H9 (cell line): ENCODE data around the gene UBE2D3. TPM values are rescaled to one million over a fixed set of nuclear protein-coding genes. Genes with fewer than 3 reads are reported as not detected.

Experiments
- DNase-seq: peaks from one replicate; pipeline ENCODE4 v3.0.0-alpha.2; 2017
- H2AFZ ChIP-seq: one replicate; pipeline ENCODE4 v1.6.1; 2013; ENCODE audit warnings: mild to moderate bottlenecking, low read length, control low read depth, moderate library complexity
- H2AK5ac ChIP-seq: 2 replicates; pipeline ENCODE4 v1.6.1; 2013; ENCODE audit warnings: low read length, control low read depth, mixed read lengths; ENCODE audit not compliant: insufficient read length
- H2BK120ac ChIP-seq: one replicate; pipeline ENCODE4 v1.6.1; 2013; ENCODE audit warnings: low read depth, mild to moderate bottlenecking, low read length, control low read depth, inconsistent platforms; ENCODE audit not compliant: poor library complexity, severe bottlenecking
- H2BK12ac ChIP-seq: 2 replicates; pipeline ENCODE4 v1.6.1; 2013; ENCODE audit warnings: low read length, control low read depth, mixed read lengths, low read depth; ENCODE audit not compliant: insufficient read length
- H2BK15ac ChIP-seq: 2 replicates; pipeline ENCODE4 v1.6.1; 2013; ENCODE audit warnings: low read depth, low read length, control low read depth
- H2BK20ac ChIP-seq: one replicate; pipeline ENCODE4 v1.6.1; 2013; ENCODE audit warnings: low read depth, mild to moderate bottlenecking, low read length, control low read depth, inconsistent platforms; ENCODE audit not compliant: poor library complexity, severe bottlenecking
- H2BK5ac ChIP-seq: 2 replicates; pipeline ENCODE4 v1.6.1; 2013; ENCODE audit warnings: low read length, control low read depth, mixed read lengths; ENCODE audit not compliant: insufficient read length
- H3K14ac ChIP-seq: 2 replicates; pipeline ENCODE4 v1.6.1; 2013; ENCODE audit warnings: low read length, control low read depth; ENCODE audit not compliant: insufficient read depth
- H3K18ac ChIP-seq: 2 replicates; pipeline ENCODE4 v1.6.1; 2013; ENCODE audit warnings: low read depth, mild to moderate bottlenecking, mixed read lengths, low read length, control low read depth; ENCODE audit not compliant: insufficient read length
- H3K23ac ChIP-seq: 2 replicates; pipeline ENCODE4 v1.6.1; 2013; ENCODE audit warnings: low read length, control low read depth, mixed read lengths, low read depth; ENCODE audit not compliant: insufficient read length
- H3K23me2 ChIP-seq: 2 replicates; pipeline ENCODE4 v1.6.1; 2013; ENCODE audit warnings: low read depth, mild to moderate bottlenecking, mixed read lengths, low read length, control low read depth; ENCODE audit not compliant: insufficient read length, poor library complexity, severe bottlenecking
- H3K27ac ChIP-seq: 2 replicates; pipeline ENCODE4 v1.5.1; 2013; ENCODE audit warnings: low read length, control low read depth, mixed read lengths, low read depth; ENCODE audit not compliant: insufficient read length
- H3K27me3 ChIP-seq: 2 replicates; pipeline ENCODE4 v1.6.1; 2013; ENCODE audit warnings: low read length, control low read depth, inconsistent platforms; ENCODE audit not compliant: insufficient read depth
- H3K4ac ChIP-seq: 2 replicates; pipeline ENCODE4 v1.6.1; 2013; ENCODE audit warnings: low read depth, mild to moderate bottlenecking, control low read depth, inconsistent platforms, low read length, moderate library complexity
- H3K4me1 ChIP-seq: 2 replicates; pipeline ENCODE4 v1.6.1; 2013; ENCODE audit warnings: low read length, control low read depth, inconsistent platforms; ENCODE audit not compliant: insufficient read depth
- H3K4me2 ChIP-seq: 2 replicates; pipeline ENCODE4 v1.6.1; 2013; ENCODE audit warnings: low read length, control low read depth, mixed read lengths; ENCODE audit not compliant: insufficient read length, insufficient read depth
- H3K56ac ChIP-seq: 2 replicates; pipeline ENCODE4 v1.6.1; 2013; ENCODE audit warnings: low read depth, mild to moderate bottlenecking, mixed read lengths, low read length, control low read depth; ENCODE audit not compliant: insufficient read length
- H3K79me1 ChIP-seq: 2 replicates; pipeline ENCODE4 v1.6.1; 2013; ENCODE audit warnings: low read depth, mild to moderate bottlenecking, moderate library complexity, low read length, control low read depth, inconsistent platforms; ENCODE audit not compliant: insufficient read depth, poor library complexity, severe bottlenecking
- H3K79me2 ChIP-seq: 2 replicates; pipeline ENCODE4 v1.6.1; 2013; ENCODE audit warnings: low read length, control low read depth, inconsistent platforms; ENCODE audit not compliant: insufficient read depth
- H3K9ac ChIP-seq: 2 replicates; pipeline ENCODE4 v1.6.1; 2013; ENCODE audit warnings: low read length, control low read depth, mixed read lengths; ENCODE audit not compliant: insufficient read length; ENCODE audit errors: extremely low read depth
- H3K9me3 ChIP-seq: one replicate; pipeline ENCODE4 v1.6.1; 2013; ENCODE audit warnings: low read depth, low read length, inconsistent platforms; ENCODE audit not compliant: control insufficient read depth
- H3T11ph ChIP-seq: one replicate; pipeline ENCODE4 v1.6.1; 2013; ENCODE audit warnings: mild to moderate bottlenecking, low read length, control low read depth, inconsistent platforms
- H4K20me1 ChIP-seq: one replicate; pipeline ENCODE4 v1.6.1; 2013; ENCODE audit not compliant: control insufficient read depth, insufficient read length, insufficient read depth
- H4K5ac ChIP-seq: 2 replicates; pipeline ENCODE4 v1.6.1; 2013; ENCODE audit warnings: low read depth, mild to moderate bottlenecking, mixed read lengths, low read length, control low read depth; ENCODE audit not compliant: insufficient read length
- H4K8ac ChIP-seq: replicated peaks from 2 replicates; pipeline ENCODE4 v1.6.1; 2013; ENCODE audit warnings: low read length, control low read depth, mixed read lengths, low read depth; ENCODE audit not compliant: insufficient read length
- H4K91ac ChIP-seq: 2 replicates; pipeline ENCODE4 v1.6.1; 2013; ENCODE audit warnings: low read depth, mild to moderate bottlenecking, moderate library complexity, mixed read lengths, low read length, control low read depth; ENCODE audit not compliant: insufficient read length
- H3K27ac Mint-ChIP-seq, 3 experiments: 2 replicates in 2 of 3; 3 replicates in 1 of 3; pipeline ENCODE4 v1.8.0; 2020 to 2021; ENCODE audit warnings: mixed read lengths in 3 of 3, mild to moderate bottlenecking in 1 of 3, moderate library complexity in 1 of 3
- H3K27me3 Mint-ChIP-seq: 2 replicates; pipeline ENCODE4 v1.8.0; 2021; ENCODE audit warnings: low read depth, mild to moderate bottlenecking, moderate library complexity, mixed read lengths
- H3K36me3 Mint-ChIP-seq, 3 experiments: 2 replicates in 2 of 3; 3 replicates in 1 of 3; pipeline ENCODE4 v1.8.0; 2020 to 2021; ENCODE audit warnings: low read depth in 3 of 3, mixed read lengths in 3 of 3; ENCODE audit not compliant: insufficient read depth in 1 of 3
- H3K4me1 Mint-ChIP-seq, 2 experiments: 2 replicates each; pipeline ENCODE4 v1.8.0; 2020; ENCODE audit warnings: mixed read lengths in 2 of 2
- H3K4me3 Mint-ChIP-seq, 2 experiments: 2 replicates in 1 of 2; 3 replicates in 1 of 2; pipeline ENCODE4 v1.8.0; 2020 to 2021; ENCODE audit warnings: mild to moderate bottlenecking in 2 of 2, mixed read lengths in 2 of 2, moderate library complexity in 1 of 2
- H3K9me3 Mint-ChIP-seq, 2 experiments: 2 replicates in 1 of 2; 3 replicates in 1 of 2; pipeline ENCODE4 v1.8.0; 2020; ENCODE audit warnings: mild to moderate bottlenecking in 2 of 2, mixed read lengths in 2 of 2, moderate library complexity in 1 of 2
- CTCF ChIP-seq: fragments of 200-600 bp; sonication (generic); conservative IDR thresholded peaks from 3 replicates; pipeline ENCODE4 v1.8.0; 2021; ENCODE audit warnings: antibody characterized with exemption, mild to moderate bottlenecking
- WGBS: extraction: QIAGEN DNeasy Blood & Tissue Kit; methylation state at CpG from one replicate; pipeline ENCODE4 v1.1.7; 2013; ENCODE audit warnings: missing lambda C conversion rate, low lambda C conversion rate, mixed read lengths; ENCODE audit not compliant: insufficient read length; ENCODE audit errors: extremely low coverage; 5-methylcytosine and 5-hydroxymethylcytosine counted together
- total RNA-seq: library from RNA; stranded (reverse); gene quantifications from 2 replicates; pipeline ENCODE4 v1.2.1, GENCODE V29; 2021

The UBE2D3 gene
- total RNA-seq, 1 experiment from 2014 or later, result 378 TPM

DNA sequence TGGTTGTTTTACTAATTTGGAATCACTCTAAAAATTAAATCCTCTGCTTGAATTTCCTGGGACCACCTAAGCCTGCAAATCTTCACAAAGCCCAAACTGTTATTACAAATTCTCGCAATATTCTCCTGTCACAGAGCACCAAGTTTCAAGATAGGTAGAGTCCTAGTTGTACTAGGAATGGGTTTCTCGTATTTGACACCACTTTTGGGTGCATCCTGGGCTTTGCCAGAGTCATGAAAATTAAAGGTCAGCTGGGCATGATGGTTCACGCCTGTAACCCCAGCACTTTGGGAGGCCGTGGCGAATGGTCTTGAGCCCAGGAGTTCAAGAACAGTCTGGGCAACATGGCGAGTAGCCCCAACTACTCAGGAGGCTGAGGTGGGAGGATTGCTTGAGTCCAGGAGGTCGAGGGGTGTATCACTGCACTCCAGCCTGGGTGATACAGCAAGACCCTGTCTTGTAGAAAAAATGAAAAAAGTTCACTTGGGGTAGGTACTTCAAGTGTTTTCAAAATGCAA is 36.0 kb downstream of the UBE2D3 start:
- H2AFZ ChIP-seq, result no peak overlapping the region
- no peak overlapping the region for H3T11ph ChIP-seq
- H3K27me3 Mint-ChIP-seq, result no peaks in the 10 kb centered on the region
- H3K79me2 ChIP-seq, result no peaks in the 10 kb centered on the region
- H2BK120ac ChIP-seq, result no peak overlapping the region
- H3K56ac ChIP-seq, result no peak overlapping the region
- no peak overlapping the region for H3K4me2 ChIP-seq
- H3K14ac ChIP-seq, result no peak overlapping the region
- H3K36me3 Mint-ChIP-seq, result peaks cover 17 to 23% (median 17%) of the 10 kb centered on the region in 3 experiments; a peak in 6 of 7 replicates
- H4K20me1 ChIP-seq, result no peaks in the 10 kb centered on the region
- TF ChIP-seq CTCF, result no peak
- H3K9me3 ChIP-seq, result no peaks in the 10 kb centered on the region
- no peaks in the 10 kb centered on the region for H3K4me1 ChIP-seq
- no peak for DNase-seq
- no peak overlapping the region for H4K8ac ChIP-seq
- no peak overlapping the region for H2BK12ac ChIP-seq
- peak overlapping the region in 1 of 3 experiments; percentile 40; a peak in 1 of 7 replicates for H3K27ac Mint-ChIP-seq
- no peak overlapping the region for H3K4me3 Mint-ChIP-seq
- no peaks in the 10 kb centered on the region for H3K27me3 ChIP-seq
- H3K18ac ChIP-seq, result no peak overlapping the region
- no CpG with 5 or more reads among the region's 7 CpGs for WGBS
- no peak overlapping the region for H3K23ac ChIP-seq
- no peaks in the 10 kb centered on the region; a peak in 1 of 5 replicates for H3K9me3 Mint-ChIP-seq
- H3K4me1 Mint-ChIP-seq, result peaks cover 16 to 18% of the 10 kb centered on the region in 2 experiments
- no peaks in the 10 kb centered on the region for H3K23me2 ChIP-seq
- H3K79me1 ChIP-seq, result no peaks in the 10 kb centered on the region
- no peak overlapping the region for H3K9ac ChIP-seq
- H2BK5ac ChIP-seq, result no peak overlapping the region
- H4K5ac ChIP-seq, result no peak overlapping the region
- H4K91ac ChIP-seq, result no peak overlapping the region
- H2BK20ac ChIP-seq, result no peak overlapping the region
- H2AK5ac ChIP-seq, result no peak overlapping the region
- H3K4ac ChIP-seq, result no peak overlapping the region
- no peak overlapping the region for H3K27ac ChIP-seq
- H2BK15ac ChIP-seq, result no peak overlapping the region
